Activated CD8-positive, alpha-beta memory T cell treated with anti-CD3 and anti-CD28 coated beads, Interleukin-2, amount 50 U/mL, for 24 hours (primary cell): ENCODE measurements around the gene MEG3.

ENCODE experiments used
- DNase-seq: peaks from one replicate; pipeline ENCODE4 v3.0.0-alpha.2; 2020; ENCODE audit errors: extremely low read depth

Gene MEG3

DNA sequence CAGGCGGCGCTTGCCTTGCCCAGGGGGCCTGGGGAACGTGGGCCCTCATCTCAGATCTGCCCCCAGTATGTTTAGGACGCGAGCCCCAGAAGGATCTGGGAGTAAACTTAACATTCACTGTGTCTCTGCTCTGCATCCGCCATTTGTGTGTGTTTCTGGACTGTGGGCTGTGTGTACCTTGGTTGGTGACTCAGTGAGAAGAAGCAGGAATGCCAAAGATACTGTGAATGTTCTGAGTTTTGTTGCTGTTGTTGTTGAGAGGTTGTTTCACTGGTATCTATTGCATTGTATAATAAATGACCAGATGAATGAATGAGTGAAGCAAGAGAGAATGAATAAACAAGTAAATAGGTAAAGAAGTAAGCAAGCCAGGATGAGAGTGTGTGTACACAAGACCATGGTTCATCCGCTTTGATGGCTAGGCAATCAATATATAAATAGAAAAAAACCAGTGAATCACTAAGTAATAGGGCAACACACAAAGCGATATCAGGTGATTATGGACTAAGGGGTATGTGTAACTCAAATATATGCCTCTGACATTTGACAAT, 20.5 kb downstream of the MEG3 start:
- DNase-seq, result no peak

DNA sequence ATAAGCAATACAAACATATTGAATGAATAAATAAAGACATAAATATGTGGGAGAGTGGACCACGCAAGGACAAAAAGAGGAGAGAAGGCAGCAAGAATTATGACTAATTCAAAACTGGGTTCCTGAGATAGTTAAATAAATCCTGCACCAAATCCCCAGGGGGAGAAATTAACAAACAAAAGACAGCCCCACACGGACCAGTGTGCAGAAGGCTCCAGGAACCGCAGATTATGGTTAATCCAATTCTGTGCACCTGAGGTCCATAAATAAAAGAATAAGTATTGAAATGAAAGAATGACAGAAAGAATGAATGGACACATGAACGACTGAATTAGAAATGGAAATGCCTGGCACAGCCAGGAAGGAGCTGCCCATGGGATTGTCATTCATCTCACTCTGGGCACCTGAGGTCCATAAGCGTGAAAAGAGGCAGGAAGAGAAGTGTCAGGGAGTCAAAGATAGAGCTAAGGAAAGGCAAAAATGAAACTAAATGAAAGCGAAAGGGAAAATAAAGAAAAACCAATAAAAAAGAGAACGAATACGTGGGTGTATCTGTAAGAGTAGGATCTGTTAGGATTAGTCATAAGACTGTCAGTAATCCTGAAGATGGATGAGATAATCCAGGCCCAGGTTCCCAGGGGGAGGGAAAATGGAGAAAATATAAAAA, 23.3 kb downstream of the MEG3 start:
- DNase-seq, result no peak

DNA sequence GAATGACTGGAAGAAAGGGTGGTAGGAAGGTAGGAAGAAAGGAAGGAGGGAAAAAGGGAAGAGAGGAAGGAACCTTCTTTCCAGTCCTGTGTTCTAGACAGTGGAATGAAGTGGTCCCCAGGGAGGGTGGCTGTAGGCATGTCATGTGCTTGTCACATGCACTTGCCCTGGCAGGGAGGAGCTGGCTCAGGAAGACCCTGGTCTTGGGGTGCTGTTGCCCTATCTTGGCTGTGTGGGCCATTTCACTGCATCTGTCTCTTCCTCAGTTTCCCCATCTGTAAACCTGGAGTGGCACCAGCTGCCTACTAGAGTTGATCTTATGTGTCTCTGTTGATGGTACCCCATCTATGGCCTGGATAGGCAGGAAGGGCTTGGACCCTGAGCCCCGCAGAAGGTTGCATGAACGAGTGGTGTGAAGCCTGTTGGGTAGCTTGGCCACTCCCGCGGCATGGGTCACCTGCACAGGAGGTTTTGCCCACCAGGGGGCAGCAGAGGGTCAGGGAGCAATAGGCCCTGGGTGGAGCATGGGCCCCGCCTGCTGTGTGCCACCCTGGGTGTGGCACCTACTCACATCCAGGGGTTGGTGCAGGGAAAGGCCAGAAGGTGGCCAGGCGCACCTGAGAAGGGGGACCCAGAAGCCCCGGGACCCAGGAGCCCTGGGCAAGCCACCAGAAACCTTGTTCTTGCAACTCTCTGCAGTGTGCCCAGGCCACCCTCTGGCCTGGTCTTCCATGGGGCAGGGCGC, 25.1 kb downstream of the MEG3 start:
- DNase-seq, result peak; percentile 62

DNA sequence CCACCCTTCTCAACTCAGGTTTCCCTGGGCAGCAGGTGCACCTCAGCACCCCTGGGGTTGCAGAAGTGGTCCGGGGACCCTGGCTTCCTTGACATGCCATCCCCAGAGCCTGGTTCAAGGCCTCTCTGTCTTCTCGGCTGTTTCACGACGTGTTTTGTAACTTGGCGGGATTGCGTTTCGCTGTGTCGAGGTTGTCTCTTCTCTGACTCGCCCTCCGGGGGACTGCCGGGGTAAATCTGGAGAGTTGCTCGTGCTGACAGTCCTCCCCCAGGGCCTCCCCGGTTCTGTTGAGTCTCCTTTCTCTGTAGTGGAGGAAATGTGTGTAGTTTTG, 25.6 kb downstream of the MEG3 start:
- no peak for DNase-seq

DNA sequence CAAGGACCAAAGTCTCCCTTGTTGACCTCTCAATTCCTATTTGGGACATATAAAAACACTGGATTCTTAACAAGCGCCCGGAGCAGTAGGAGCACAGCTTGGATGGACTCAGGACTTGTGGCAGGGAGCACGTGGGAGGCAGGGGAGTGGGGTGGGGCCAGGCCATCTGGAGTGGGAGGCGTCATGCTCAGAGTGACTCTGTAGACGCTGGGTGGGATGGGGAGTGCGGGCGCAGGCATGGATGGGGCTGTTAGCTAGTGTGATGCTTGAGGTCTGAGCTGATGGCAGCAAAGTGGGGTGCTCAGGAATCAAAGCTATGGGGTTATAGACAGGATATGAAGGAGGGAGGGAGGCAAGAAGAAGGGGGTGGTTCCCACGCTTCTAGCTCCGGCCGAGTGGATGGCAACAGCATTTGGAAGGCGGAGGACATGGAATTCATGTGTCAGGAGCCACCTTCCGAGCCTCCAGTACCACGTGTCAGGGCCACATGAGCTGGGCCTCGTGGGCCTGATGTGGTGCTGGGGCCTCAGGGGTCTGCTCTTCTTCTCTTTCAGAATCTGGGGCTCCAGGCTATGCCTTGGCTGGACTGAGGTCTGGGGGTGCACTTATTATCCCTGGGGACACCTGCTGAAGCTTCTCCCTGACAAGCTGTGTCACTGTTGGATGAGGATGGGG, 26.2 kb downstream of the MEG3 start:
- DNase-seq, result no peak

DNA sequence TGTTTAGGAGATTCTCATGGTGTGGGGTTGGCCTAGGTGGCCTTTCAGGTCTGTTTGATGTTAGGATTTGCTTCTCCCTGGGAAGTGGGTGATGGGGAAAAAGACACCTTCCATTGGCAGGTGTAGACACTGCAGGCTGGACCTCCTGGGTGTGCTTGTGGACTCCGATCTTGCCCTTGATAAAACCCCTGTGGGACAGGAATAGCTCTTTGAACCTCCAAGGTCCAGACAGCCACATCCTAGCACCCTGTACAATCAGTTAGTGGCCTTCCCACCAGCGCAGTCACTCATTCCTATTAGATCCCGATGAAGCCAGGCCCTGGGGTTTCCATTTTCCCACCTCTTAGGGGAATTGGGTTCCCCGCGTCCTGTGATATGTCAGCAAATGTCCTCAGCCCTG, 28.5 kb downstream of the MEG3 start:
- DNase-seq, result no peak

DNA sequence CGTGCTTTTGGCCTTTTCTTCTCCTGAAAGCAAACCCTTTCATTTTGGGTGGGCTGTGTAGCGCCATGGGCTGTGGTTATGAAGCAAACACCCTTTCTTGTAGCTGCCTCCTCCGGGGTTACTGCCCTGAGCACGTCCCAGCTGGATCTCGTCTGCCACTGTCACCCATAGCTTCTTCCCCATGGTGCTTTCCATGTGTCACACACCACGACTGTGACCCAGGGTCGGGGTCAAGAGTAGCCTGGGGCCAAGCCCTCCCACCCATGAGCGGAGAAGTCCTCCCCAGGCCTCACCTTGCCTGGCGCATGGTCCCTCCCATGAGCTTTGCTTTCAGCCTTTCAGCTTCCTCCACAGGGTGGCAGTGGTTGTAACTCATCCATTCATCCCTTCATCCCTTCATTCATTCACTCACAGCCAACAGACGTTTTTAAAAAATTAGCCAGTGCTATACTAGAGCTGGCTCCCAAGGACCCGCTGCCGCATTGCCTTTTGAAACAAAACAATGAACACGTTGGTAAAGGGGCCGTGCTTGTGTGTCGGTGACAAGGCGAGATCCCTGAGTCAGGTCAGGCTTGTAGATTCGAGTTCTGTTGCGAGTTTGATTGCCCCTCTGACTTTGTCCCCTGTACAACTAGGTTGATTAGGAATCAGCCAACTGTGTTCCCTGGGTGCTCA, 29.5 kb downstream of the MEG3 start:
- DNase-seq, result no peak

DNA sequence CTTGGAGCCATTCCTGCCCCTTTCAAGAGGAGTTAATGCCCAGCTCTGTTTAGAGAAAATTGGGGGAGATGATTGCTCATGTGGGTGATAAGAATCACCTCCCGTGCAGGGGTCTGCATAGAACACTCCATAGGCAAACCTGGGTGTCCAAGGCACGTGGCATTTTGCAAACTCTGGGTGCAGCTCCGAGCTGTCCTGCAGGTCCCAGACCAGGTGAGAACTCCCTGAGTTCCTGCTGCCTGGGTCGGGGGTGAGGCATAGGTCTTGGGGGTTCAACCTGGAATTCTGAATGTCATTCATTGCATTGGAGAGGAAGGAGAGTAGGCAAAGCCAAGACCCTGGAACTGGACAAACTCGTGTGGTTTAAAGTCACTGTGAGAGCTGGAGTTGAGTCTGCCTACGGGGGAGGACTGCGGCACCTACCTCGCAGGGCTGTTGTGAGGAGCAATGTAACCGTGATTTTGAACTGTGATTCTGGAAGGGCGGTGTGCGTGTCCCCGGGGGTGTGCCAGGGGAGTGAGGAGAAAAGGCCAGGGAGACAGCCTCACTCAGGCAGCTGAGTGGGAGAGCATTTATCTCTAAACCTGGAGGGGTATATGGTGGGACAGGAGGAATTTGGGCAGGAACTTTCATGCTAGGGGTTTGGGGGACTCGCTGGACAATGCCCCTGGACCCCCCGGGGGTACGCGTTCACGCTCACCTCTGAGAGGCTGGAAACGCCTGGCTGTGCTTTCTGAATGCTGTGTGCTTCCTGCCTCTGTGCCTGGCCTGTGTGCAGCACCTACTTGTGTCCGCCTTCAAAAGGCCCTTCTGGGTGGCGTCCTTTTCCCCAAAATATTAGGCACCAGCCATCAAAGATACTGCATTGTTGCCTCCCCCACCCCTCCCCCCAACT, 30.4 kb downstream of the MEG3 start:
- DNase-seq, result no peak

DNA sequence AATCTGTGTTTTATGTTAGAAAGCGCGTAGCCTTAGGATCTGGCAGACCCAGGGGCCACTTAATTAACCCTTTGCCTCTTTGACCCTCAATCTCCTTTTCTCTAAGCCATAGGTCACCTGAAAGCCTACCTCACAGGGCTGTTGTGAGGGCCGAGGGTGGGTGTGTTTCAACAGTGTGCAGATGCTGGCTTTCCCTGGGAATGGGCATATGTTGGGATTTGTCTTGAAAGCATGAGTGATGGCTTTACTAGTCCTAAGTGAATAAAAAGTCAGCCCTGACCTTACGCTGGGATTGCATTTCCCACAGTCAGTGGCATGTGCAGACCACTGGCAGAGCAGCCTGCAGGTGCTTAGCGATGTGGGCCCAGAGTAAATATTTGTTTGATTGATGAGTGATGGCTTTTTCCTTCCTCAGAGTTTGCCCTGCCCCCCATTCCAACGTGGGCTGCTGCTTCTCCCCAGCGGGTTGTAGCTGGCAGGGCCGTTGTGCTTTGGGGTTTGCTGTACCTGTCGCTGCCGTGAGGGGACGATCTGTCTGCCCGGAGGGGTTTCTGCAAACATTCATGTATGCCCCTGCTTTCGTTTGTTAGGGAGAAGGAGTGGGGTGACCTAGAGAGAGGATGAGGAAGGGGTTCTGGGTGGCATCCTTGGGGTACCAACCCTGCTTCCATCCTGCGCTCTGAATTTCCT, 31.5 kb downstream of the MEG3 start:
- no peak for DNase-seq

DNA sequence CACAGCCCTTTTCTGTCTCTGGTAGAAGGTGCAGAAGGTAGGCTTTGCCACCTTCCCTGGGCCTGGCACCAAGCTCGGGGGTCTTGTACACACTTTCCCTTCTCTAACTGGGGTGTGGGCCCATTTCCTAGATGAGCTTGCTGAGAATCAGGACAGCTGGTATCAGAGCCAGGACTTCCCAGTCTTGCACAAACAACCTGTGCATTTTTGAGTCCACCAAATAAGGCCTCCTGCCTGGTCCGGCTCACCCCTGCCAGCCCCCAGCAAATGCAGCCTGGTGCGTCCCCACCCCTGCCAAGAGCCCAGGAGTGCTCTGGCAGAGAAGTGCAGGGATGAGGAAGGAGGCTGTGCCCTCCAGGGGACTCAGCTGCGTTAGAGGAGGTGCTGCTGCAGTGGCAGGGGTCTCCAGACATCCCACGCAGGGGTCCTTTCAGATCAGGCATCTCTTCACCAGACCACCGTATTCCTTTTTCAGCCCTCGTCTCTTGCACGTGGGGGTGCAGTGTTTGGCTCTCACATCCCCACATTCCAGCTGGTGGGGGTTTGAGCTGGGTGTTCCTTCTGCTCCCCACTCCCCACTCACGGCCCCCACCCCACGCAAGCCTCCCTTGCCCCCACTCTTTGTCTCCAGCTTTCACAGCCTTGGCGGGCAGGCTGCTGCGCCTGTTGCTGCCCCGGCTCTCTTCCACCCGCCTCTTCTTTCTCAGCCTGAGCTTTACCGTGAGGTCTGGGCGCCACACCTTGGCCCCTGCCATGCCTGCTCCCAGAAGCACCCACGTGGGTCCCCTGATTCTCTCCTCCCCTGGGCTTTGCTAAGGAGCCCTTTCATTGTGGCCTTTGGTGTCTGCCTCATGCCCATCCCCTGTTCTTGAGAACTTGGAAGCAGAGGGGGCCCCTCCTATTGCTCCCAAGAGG, 32.3 kb downstream of the MEG3 start:
- no peak for DNase-seq

DNA sequence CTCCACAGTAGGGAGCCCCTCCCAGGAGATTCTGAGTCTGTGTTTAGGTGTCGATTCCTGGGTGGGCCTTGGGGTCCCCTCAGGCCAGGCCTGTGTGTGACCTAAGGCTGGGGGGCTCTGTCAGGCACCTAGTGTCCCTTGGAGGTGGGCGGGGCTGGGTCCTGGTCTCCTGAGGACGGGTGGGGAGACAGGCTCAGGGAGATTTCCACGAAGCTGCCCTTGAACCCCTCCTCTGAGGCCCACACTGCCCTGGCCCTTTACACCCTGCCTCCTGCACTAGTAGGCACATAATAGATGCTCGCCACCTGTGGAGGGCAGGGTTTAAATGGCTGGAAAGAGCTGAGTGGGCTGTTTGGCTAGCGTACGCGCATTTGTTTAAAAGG, 32.9 kb downstream of the MEG3 start:
- no peak for DNase-seq

DNA sequence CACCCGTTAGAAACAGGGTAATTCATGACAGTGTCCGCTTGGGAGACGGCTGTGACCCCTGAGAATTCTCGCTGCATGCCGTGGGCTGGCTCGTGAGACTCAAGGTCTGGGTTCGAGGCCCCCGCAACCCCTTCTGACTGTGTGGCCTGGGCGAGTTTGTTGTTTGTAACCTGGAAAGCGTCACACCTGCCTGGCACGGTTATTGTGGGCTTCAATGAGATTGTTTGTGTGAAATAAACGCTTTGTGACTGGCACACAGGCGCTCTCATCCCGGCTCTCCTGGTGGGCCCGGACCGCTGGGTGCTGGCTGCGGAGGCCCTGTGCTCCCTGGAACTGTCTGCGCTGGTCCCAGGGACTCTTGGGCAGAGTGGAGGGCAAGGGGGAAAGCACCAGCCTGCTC, 33.9 kb downstream of the MEG3 start:
- DNase-seq, result no peak

DNA sequence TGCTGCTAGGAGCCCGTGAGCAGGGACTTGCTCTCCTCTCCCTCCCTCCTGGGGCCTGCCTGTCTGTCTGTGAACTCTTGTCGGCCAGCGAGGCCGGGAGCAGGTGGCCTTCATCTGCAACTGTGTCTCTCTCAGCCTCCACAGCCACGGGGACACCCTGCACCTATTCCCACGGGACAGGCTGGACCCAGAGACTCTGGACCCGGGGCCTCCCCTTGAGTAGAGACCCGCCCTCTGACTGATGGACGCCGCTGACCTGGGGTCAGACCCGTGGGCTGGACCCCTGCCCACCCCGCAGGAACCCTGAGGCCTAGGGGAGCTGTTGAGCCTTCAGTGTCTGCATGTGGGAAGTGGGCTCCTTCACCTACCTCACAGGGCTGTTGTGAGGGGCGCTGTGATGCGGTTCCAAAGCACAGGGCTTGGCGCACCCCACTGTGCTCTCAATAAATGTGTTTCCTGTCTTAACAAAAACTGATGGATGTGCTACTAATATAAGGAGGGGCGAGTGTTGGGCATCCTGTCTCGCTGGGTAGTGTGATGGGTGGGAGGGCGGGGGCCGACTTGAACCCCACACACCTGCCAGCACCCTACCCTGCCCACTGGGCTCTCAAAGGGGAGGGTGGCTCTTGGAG, 34.8 kb downstream of the MEG3 start:
- DNase-seq, result no peak

DNA sequence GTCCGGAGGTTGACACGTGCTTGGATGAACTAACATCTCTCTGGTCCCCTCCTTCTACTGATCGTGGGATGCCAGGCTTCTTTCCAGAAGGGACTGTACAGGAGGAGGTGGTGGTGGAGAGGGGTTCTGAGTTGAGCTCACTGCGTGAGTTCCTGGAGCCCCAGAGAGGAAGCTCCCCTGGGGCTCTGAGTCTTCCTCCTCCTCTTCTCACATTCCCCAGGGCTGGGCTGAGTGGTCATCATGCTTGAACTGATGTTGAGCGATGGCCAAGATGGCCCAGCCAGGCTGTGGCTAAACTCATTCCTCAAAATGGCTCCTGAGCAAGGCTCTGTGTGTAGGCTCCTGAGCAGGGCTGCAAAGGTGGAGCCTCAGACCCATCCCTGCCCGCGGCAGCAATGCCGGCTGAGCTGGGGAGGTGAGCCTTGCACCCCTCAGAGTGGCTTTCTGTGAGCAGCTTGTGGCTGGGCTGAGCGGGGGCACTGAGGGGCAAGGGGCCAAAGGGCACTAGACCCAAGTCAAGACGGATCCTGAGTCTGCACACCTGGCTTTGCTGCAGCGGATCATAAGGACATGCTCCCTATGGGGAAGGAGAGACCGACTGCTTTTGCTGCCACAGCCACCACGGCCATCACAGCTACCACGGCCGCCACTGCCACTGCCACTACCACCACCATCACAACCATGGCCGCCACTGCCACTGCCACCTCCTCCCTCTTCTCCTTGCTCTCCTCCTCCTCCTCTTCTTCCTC, 35.4 kb downstream of the MEG3 start:
- no peak for DNase-seq

DNA sequence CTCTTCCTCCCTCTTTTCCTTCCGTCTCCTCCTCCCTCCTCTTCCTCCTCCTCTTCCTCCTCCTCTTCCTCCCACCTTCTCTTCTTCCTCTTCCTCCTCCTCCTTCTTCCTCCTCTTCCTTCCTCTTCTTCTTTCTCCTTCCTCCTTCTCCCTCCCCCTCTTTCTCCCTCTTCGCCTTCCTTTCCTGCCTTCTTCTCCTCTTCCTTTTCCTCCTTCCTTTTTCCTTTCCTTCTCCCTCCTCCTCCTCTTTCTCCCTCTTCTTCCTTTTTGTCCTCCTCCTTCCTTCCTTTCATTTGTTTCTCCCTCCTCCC, 36.0 kb downstream of the MEG3 start:
- no peak for DNase-seq

DNA sequence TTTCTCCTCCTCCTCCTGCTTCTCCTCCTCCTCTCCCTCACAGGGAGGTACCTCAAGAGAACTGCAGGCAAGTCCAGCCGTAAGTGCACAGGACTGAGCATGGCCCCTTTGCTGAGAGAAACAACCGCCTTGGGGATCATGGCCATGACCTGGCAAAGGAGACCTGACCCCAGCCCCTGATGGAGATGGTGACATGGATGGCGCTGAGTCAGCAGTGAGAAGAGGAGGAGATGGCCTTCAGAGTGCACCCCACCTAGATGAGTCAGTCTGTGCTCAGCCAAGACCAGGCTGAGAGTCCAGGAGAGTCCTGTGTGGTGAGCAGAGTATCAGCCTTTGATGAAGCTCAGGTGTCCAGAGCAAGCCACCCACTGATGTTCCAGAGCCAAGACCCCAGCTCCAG, 36.4 kb downstream of the MEG3 start:
- DNase-seq, result no peak

DNA sequence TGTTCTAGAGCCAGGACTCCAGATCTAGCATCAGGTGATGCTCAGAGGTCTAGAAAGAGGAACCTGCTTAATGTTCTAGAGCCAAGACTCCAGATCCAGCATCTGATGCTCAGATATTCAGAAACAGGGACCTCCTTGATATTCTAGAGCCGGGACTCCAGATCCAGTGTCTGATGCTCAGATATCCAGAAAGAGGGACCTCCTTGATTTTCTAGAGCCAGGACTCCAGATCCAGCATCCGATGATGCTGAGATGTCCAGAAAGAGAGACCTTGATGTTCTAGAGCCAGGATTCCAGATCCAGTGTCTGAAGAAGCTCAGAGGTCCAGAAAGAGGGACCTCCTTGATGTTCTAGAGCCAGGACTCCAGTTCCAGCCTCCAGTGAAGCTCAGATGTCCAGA, 36.9 kb downstream of the MEG3 start:
- DNase-seq, result no peak

DNA sequence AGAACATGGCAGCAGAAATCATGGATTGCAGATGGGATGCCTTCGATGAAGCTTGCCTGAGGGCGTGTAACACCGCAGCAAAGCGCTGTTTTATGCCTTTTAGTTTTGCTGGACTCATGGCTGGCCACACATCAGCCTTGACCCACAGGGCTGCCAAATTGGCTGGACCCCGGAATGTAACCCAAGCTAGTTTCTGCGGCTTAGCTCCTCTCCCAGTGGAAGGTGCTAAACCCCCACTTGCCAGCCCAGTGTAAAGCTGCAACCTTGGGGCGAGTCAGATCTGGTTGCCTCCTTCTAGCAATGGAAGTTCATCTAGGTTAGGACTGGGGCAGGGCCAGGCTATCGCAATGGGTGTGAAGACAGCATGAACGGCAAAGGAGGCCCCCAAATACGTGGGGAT, 38.3 kb downstream of the MEG3 start:
- DNase-seq, result no peak
